DOHH2 (cell line): ENCODE results near the gene MYO7B.

Source experiments
- H3F3A ChIP-seq: fragments of 200-600 bp; sonication (generic), shearing (Covaris generic); 2 replicates; pipeline ENCODE4 v1.6.0; 2016; ENCODE audit warnings: antibody characterized with exemption, mild to moderate bottlenecking; ENCODE audit not compliant: control insufficient read depth, insufficient read depth
- H3K27ac ChIP-seq: fragments of 200-600 bp; sonication (generic); 2 replicates; pipeline ENCODE4 v1.5.1; 2014; ENCODE audit warnings: low read depth, mild to moderate bottlenecking, low read length, moderate library complexity
- H3K27me3 ChIP-seq: fragments of 200-600 bp; sonication (generic); 2 replicates; pipeline ENCODE4 v1.6.1; 2014; ENCODE audit warnings: mild to moderate bottlenecking, low read length, mixed read lengths; ENCODE audit not compliant: control insufficient read depth
- H3K36me3 ChIP-seq: fragments of 200-600 bp; sonication (generic); 2 replicates; pipeline ENCODE4 v1.6.1; 2014; ENCODE audit warnings: mild to moderate bottlenecking, low read length, moderate library complexity, mixed read lengths; ENCODE audit not compliant: control insufficient read depth
- H3K4me1 ChIP-seq: fragments of 200-600 bp; sonication (generic); 2 replicates; pipeline ENCODE4 v1.6.1; 2014; ENCODE audit warnings: mild to moderate bottlenecking, low read length, mixed read lengths; ENCODE audit not compliant: control insufficient read depth
- H3K4me2 ChIP-seq: fragments of 200-600 bp; sonication (generic); 2 replicates; pipeline ENCODE4 v1.6.0; 2014; ENCODE audit warnings: mild to moderate bottlenecking, low read length, moderate library complexity
- H3K4me3 ChIP-seq: fragments of 200-600 bp; sonication (generic); 2 replicates; pipeline ENCODE4 v1.5.1; 2014; ENCODE audit warnings: mild to moderate bottlenecking, low read length, mixed read lengths
- H3K79me2 ChIP-seq: fragments of 200-600 bp; sonication (generic); 2 replicates; pipeline ENCODE4 v1.6.1; 2014; ENCODE audit warnings: mild to moderate bottlenecking, low read length, mixed read lengths; ENCODE audit not compliant: control insufficient read depth
- H3K9me2 ChIP-seq: fragments of 200-600 bp; sonication (generic); replicated peaks from 2 replicates; pipeline ENCODE4 v1.6.1; 2014; ENCODE audit warnings: mild to moderate bottlenecking, low read length, mixed read lengths; ENCODE audit not compliant: control insufficient read depth
- H3K9me3 ChIP-seq: fragments of 200-600 bp; sonication (generic); 2 replicates; pipeline ENCODE4 v1.6.1; 2014; ENCODE audit warnings: antibody characterized with exemption, low read length, mixed read lengths; ENCODE audit not compliant: control insufficient read depth, insufficient read depth
- H4K20me1 ChIP-seq: fragments of 200-600 bp; sonication (generic); 2 replicates; pipeline ENCODE4 v1.6.0; 2014; ENCODE audit warnings: low read depth, mild to moderate bottlenecking, antibody characterized with exemption, low read length, moderate library complexity; ENCODE audit not compliant: control insufficient read depth, insufficient read depth
- CTCF ChIP-seq: fragments of 200-600 bp; sonication (generic); IDR thresholded peaks from one replicate; pipeline ENCODE4 v1.5.1; 2014; ENCODE audit warnings: antibody characterized with exemption, mild to moderate bottlenecking, low read depth, low read length; ENCODE audit not compliant: poor library complexity, severe bottlenecking
- EZH2phosphoT487 ChIP-seq: fragments of 200-600 bp; sonication (generic); IDR thresholded peaks from 2 replicates; pipeline ENCODE4 v1.6.1; 2017; ENCODE audit warnings: borderline replicate concordance, mild to moderate bottlenecking, antibody characterized with exemption, low read length, moderate library complexity, mixed read lengths

The MYO7B gene

DNA sequence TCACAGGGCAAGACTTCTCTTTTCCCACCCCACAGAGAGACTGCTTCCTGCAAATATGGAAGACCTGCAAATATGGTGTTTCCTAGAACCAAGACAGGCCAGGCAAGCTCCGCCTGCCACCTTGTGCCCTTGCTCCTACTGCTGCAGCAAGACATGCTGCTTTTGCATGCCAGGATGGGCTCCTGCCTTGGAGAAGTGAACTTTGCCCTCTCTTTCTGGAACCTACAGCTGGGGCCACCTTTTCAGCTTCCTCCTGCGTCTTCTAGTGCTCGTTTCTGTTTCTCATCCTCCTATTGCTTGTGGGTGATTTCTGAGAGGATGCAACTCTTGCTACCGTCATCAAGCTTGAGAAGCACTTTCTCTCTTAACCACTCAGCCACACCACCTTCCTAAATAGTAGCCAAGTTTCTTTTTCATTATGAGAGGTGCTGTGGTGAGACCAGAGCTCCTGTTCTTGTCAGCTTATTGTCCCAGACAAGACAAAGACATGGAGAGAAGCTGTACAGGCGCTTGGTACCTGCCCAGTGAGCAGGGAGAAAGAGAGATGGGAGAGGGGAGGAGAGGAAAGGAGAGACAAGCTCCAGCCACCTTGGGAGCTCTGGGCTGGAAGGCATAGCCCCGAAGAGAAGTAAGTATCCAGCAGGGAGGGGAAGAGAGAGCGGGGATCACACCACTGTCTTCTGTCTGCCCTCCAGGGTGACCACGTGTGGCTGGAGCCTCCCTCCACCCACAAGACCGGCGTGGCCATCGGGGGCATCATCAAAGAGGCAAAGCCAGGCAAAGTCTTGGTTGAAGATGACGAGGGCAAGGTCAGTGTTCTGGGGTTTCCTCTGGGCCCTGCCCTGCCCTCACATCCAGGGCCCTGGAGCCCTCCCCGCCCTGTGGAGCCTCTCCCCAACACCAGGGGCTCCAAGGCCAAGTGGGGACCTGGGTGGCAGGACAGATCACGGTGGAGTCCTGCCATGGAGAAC is 28.3 kb downstream of the MYO7B start:
- H3K27me3 ChIP-seq = peaks cover 20% of the 10 kb centered on the region
- H3K9me3 ChIP-seq = no peaks in the 10 kb centered on the region
- H3K36me3 ChIP-seq = no peaks in the 10 kb centered on the region
- no peak overlapping the region for H3K4me3 ChIP-seq
- H3K79me2 ChIP-seq = no peaks in the 10 kb centered on the region
- no peaks in the 10 kb centered on the region for H3F3A ChIP-seq
- H3K4me2 ChIP-seq = no peak overlapping the region
- H4K20me1 ChIP-seq = no peaks in the 10 kb centered on the region
- H3K9me2 ChIP-seq = no peaks in the 10 kb centered on the region
- H3K27ac ChIP-seq = no peak overlapping the region
- TF ChIP-seq EZH2phosphoT487 = no peak
- TF ChIP-seq CTCF = no peak
- H3K4me1 ChIP-seq = peaks cover 6% of the 10 kb centered on the region; the same call in 1 of the 2 replicates

DNA sequence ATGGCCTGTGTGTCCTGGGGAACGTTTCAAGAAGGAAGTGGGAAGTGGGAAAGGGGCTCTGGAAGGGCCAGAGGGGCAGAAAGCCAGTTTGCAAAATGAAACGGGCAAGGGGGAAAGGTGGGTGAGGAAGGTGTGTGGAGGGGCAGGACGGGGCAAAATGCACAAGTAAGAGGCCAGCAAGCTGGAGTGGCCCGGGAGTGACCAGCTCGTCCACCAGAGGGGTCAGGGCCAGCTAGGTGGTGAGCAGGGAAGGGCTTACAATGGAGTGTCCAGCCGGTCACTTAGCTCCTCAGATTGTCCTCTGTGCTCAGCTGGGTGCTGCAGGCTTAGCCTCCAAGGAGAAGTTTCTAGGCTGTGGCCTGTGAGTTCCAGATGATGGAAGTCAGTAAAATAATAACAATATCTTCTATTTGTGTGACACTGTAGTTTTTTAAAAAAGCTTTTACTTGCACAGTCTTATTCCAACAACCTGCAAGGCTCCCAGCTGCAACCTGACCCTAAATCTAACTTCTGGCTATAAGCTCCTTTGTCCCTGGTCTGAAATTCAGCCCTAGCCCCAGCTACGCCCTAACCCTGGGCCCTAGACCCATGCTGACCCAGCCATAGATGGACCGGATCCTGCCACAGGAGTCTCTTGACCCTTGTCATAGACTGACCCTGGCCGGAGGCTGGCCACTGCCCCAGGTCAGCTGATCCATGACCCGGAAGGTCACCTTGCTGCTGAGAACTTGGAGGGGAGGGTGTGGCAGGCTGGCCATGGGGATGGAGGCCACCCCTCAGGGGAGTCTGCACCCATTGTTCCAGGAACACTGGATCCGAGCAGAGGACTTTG is 29.2 kb downstream of the MYO7B start:
- Histone ChIP-seq H3F3A (no peaks in the 10 kb centered on the region), H3K9me3 (no peaks in the 10 kb centered on the region), H3K4me2 (no peak overlapping the region), H3K4me1 (peaks cover 6% of the 10 kb centered on the region; the same call in 1 of the 2 replicates), H3K4me3 (no peak overlapping the region), H3K9me2 (no peaks in the 10 kb centered on the region), H4K20me1 (no peaks in the 10 kb centered on the region), H3K36me3 (no peaks in the 10 kb centered on the region), H3K79me2 (no peaks in the 10 kb centered on the region), H3K27me3 (peaks cover 15% of the 10 kb centered on the region), H3K27ac (no peak overlapping the region)
- TF ChIP-seq EZH2phosphoT487 (no peak), CTCF (no peak)

DNA sequence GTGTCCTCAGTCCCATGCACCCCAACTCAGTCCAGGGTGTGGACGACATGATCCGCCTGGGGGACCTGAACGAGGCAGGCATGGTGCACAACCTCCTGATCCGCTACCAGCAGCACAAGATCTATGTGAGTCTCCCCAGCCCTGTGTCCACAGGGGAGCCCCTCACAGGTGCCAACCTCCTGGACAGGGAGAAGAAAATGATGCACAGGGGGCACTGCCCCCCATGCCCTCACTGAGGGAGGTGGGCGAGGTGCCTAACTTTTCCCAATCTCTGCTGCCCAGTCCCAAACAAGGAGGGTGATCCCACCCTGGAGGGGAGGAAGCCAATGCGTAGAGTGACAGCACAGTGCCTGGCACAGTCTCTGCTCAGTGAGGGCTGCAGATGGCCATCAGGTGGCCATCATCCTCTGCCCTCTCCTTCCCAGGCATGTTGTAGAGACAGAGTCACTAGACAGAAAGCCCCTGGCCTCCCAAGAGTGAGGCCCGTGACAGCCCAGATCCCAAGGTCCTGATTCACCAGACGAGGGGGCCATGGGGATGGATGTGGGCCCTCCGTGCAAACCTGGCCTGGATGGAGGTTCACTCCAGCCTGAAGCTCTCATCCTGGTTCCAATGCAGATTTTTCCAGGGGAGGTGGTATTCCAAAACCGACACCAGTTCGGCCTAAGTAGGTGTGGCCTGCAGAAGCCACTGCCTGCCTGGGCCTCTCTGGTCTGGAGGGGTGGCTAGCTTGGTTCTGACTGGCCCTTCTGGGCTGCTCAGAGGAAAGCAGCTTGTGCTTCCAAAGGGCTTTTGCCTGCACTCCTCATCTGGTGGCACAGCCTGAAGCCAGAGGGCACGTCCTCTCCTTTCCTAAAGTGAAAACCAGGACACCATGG is 30.0 kb downstream of the MYO7B start:
- H3K27me3 ChIP-seq = peaks cover 24% of the 10 kb centered on the region
- no peaks in the 10 kb centered on the region for H4K20me1 ChIP-seq
- TF ChIP-seq CTCF = no peak
- H3K79me2 ChIP-seq = no peaks in the 10 kb centered on the region
- no peaks in the 10 kb centered on the region for H3K9me2 ChIP-seq
- H3K36me3 ChIP-seq = no peaks in the 10 kb centered on the region
- H3F3A ChIP-seq = no peaks in the 10 kb centered on the region
- H3K4me1 ChIP-seq = peaks cover 6% of the 10 kb centered on the region; the same call in 1 of the 2 replicates
- no peak overlapping the region for H3K4me3 ChIP-seq
- H3K27ac ChIP-seq = no peak overlapping the region
- no peaks in the 10 kb centered on the region for H3K9me3 ChIP-seq
- H3K4me2 ChIP-seq = no peak overlapping the region
